Amygdala (tissue), 56 donors: Measurements from ENCODE around the gene CMSS1.

Experiments used
- DNase-seq, 56 donors: peaks; one replicate each; lab custom pipeline; 2025; lab: John Stamatoyannopoulos, UW

CMSS1 gene

GRCh38 chr3:100009276-100010086 is 191.8 kb downstream of the CMSS1 start:
- no peak for DNase-seq

GRCh38 chr3:100010087-100010417 is 192.4 kb downstream of the CMSS1 start:
- no peak for DNase-seq

GRCh38 chr3:100018806-100019205 is 201.1 kb downstream of the CMSS1 start:
- DNase-seq = no peak

GRCh38 chr3:100019719-100020118 is 202.1 kb downstream of the CMSS1 start:
- DNase-seq = no peak

- no peak for DNase-seq
These were observed 203.4 kb downstream of the CMSS1 start for GRCh38 chr3:100020876-100021644.

GRCh38 chr3:100022506-100022905 is 204.8 kb downstream of the CMSS1 start:
- no peak for DNase-seq

GRCh38 chr3:100023150-100023549 is 205.5 kb downstream of the CMSS1 start:
- no peak for DNase-seq

GRCh38 chr3:100023595-100023994 is 205.9 kb downstream of the CMSS1 start:
- DNase-seq = no peak

GRCh38 chr3:100024520-100025303 is 207.1 kb downstream of the CMSS1 start:
- no peak for DNase-seq

GRCh38 chr3:100027321-100027720 is 209.7 kb downstream of the CMSS1 start:
- no peak for DNase-seq

- no peak for DNase-seq
These were observed 211.4 kb downstream of the CMSS1 start for GRCh38 chr3:100029052-100029451.

GRCh38 chr3:100029689-100030088 is 212.0 kb downstream of the CMSS1 start:
- DNase-seq = no peak

- DNase-seq = no peak
These were observed 212.7 kb downstream of the CMSS1 start for GRCh38 chr3:100030346-100030745.

GRCh38 chr3:100030914-100031425 is 213.3 kb downstream of the CMSS1 start:
- no peak for DNase-seq

GRCh38 chr3:100032243-100032642 is 214.6 kb downstream of the CMSS1 start:
- DNase-seq = peak in 3 of 56 donors; percentile 2 to 34 (median 32)

GRCh38 chr3:100033184-100033583 is 215.5 kb downstream of the CMSS1 start:
- DNase-seq = no peak

GRCh38 chr3:100033903-100034471 is 216.3 kb downstream of the CMSS1 start:
- no peak for DNase-seq

- no peak for DNase-seq
These were observed 221.4 kb downstream of the CMSS1 start for GRCh38 chr3:100039075-100039474.

- no peak for DNase-seq
These were observed 223.0 kb downstream of the CMSS1 start for GRCh38 chr3:100040451-100041225.

- no peak for DNase-seq
These were observed 223.7 kb downstream of the CMSS1 start for GRCh38 chr3:100041328-100041749.
